PC-9 (cell line): ENCODE data around the gene NUP107. TPM values are rescaled to one million over a fixed set of nuclear protein-coding genes. Genes with fewer than 3 reads are reported as not detected.

ENCODE experiments used
- BruUV-seq: library from RNA; stranded (reverse); fragments of 400-500 nt; replicated peaks from 2 replicates; lab custom pipeline; 2021; lab: Mats Ljungman, UMichigan
- CTCF ChIA-PET: fragments of 300-600 bp; sonication (Branson Sonifier 250); formaldehyde crosslinking; loops from one replicate; lab custom pipeline; 2022; ENCODE audit warnings: antibody characterized with exemption; lab: Charles Lee
- POLR2A ChIA-PET: fragments of 300-600 bp; sonication (Branson Sonifier 250); formaldehyde crosslinking; loops from one replicate; lab custom pipeline; 2022; ENCODE audit warnings: antibody characterized with exemption; ENCODE audit not compliant: unreplicated experiment; lab: Charles Lee
- DNase-seq, 2 experiments: peaks; one replicate each; pipeline versions ENCODE4 v3.0.0 to v3.0.0-alpha.2; 2015 to 2022; ENCODE audit warnings: mixed read lengths in 1 of 2
- H2AFZ ChIP-seq: fragments of 200-600 bp; sonication (generic); 2 replicates; pipeline ENCODE4 v1.8.1; 2017; ENCODE audit warnings: antibody characterized with exemption
- H3F3A ChIP-seq: fragments of 200-600 bp; sonication (generic); 2 replicates; pipeline ENCODE4 v1.8.1; 2017; ENCODE audit warnings: antibody characterized with exemption, mild to moderate bottlenecking, low read depth; ENCODE audit not compliant: insufficient read depth
- H3K27ac ChIP-seq: fragments of 200-600 bp; sonication (generic); 2 replicates; pipeline ENCODE4 v1.6.1; 2016; ENCODE audit warnings: mixed run types
- H3K27me3 ChIP-seq: fragments of 200-600 bp; sonication (generic); 2 replicates; pipeline ENCODE4 v1.6.1; 2016; ENCODE audit warnings: low read depth, mixed run types; ENCODE audit not compliant: insufficient read depth
- H3K36me3 ChIP-seq: fragments of 200-600 bp; sonication (generic); 2 replicates; pipeline ENCODE4 v1.6.1; 2016; ENCODE audit warnings: low read depth, mixed run types
- H3K4me1 ChIP-seq: fragments of 200-600 bp; sonication (generic); replicated peaks from 2 replicates; pipeline ENCODE4 v1.6.1; 2016; ENCODE audit warnings: mixed run types; ENCODE audit not compliant: insufficient read depth
- H3K4me2 ChIP-seq: fragments of 200-600 bp; sonication (generic); 2 replicates; pipeline ENCODE4 v1.6.1; 2017; ENCODE audit warnings: mixed run types
- H3K4me3 ChIP-seq: fragments of 200-600 bp; sonication (generic); 2 replicates; pipeline ENCODE4 v1.6.1; 2016; ENCODE audit warnings: mixed run types
- H3K79me2 ChIP-seq: fragments of 200-600 bp; sonication (generic); 2 replicates; pipeline ENCODE4 v1.6.1; 2017; ENCODE audit warnings: low read depth, mixed run types
- H3K9me2 ChIP-seq: fragments of 200-600 bp; sonication (generic); 2 replicates; pipeline ENCODE4 v1.8.1; 2017; ENCODE audit warnings: mild to moderate bottlenecking; ENCODE audit not compliant: insufficient read depth
- H3K9me3 ChIP-seq: fragments of 200-600 bp; sonication (generic); 2 replicates; pipeline ENCODE4 v1.8.1; 2016; ENCODE audit warnings: low read depth; ENCODE audit not compliant: insufficient read depth
- H4K20me1 ChIP-seq: fragments of 200-600 bp; sonication (generic); 2 replicates; pipeline ENCODE4 v1.8.1; 2017; ENCODE audit not compliant: insufficient read depth
- EZH2 ChIP-seq: fragments of 200-600 bp; sonication (generic); IDR thresholded peaks from 2 replicates; pipeline ENCODE4 v1.8.0; 2017; ENCODE audit warnings: antibody characterized with exemption, low read depth
- intact Hi-C: fragments of 100-400 bp; cut with micrococcal nuclease; formaldehyde crosslinking; loops from one replicate; pipeline ENCODE4 v1.10.0; 2022; ENCODE audit not compliant: unreplicated experiment
- total RNA-seq: library from RNA; stranded (reverse); gene quantifications from 2 replicates; pipeline ENCODE4 v1.2.3, GENCODE V29; 2021
- TF ChIP-seq, protein P1 (sequence below): fragments of 200-600 bp; sonication (generic); conservative IDR thresholded peaks from 2 replicates; pipeline ENCODE4 v1.6.1; 2017; ENCODE audit warnings: mixed run types, antibody characterized with exemption, mild to moderate bottlenecking, moderate library complexity

NUP107 gene
- total RNA-seq, 1 experiment from 2014 or later: 84.9 TPM

DNA sequence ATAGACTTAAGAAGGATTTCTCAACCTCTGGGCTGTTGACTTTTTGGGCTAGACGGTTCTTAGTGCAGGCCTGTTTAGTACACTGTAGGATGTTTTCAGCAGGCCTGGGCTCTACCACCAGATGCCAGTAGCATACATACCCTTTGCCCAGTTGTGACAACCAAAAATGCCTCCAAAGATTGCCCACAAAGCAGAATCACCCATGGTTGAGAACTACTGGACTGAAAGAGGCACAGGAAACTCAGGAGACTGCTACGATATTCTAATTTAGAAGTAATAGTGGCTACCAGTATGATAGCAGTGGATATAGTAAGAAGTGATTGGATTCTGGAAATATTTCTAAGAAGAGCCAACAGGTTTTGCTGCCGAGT is 74.6 kb downstream of the NUP107 start:
- Histone ChIP-seq H3K4me3 (no peak overlapping the region), H3K9me3 (no peaks in the 10 kb centered on the region), H3K27me3 (no peaks in the 10 kb centered on the region), H3K27ac (no peak overlapping the region), H3K79me2 (no peaks in the 10 kb centered on the region), H3F3A (no peaks in the 10 kb centered on the region), H2AFZ (no peak overlapping the region), H3K36me3 (no peaks in the 10 kb centered on the region), H4K20me1 (no peaks in the 10 kb centered on the region), H3K9me2 (no peaks in the 10 kb centered on the region; the same call in 1 of the 2 replicates), H3K4me2 (no peak overlapping the region), H3K4me1 (no peaks in the 10 kb centered on the region)
- intact Hi-C loops: no loop called here
- DNase-seq: no peak
- ChIA-PET CTCF (no interaction called here), POLR2A (no interaction called here)
- no TSS peak for BruUV-seq
- TF ChIP-seq, protein P1, sequence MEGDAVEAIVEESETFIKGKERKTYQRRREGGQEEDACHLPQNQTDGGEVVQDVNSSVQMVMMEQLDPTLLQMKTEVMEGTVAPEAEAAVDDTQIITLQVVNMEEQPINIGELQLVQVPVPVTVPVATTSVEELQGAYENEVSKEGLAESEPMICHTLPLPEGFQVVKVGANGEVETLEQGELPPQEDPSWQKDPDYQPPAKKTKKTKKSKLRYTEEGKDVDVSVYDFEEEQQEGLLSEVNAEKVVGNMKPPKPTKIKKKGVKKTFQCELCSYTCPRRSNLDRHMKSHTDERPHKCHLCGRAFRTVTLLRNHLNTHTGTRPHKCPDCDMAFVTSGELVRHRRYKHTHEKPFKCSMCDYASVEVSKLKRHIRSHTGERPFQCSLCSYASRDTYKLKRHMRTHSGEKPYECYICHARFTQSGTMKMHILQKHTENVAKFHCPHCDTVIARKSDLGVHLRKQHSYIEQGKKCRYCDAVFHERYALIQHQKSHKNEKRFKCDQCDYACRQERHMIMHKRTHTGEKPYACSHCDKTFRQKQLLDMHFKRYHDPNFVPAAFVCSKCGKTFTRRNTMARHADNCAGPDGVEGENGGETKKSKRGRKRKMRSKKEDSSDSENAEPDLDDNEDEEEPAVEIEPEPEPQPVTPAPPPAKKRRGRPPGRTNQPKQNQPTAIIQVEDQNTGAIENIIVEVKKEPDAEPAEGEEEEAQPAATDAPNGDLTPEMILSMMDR: no peak
- TF ChIP-seq EZH2: no peak

DNA sequence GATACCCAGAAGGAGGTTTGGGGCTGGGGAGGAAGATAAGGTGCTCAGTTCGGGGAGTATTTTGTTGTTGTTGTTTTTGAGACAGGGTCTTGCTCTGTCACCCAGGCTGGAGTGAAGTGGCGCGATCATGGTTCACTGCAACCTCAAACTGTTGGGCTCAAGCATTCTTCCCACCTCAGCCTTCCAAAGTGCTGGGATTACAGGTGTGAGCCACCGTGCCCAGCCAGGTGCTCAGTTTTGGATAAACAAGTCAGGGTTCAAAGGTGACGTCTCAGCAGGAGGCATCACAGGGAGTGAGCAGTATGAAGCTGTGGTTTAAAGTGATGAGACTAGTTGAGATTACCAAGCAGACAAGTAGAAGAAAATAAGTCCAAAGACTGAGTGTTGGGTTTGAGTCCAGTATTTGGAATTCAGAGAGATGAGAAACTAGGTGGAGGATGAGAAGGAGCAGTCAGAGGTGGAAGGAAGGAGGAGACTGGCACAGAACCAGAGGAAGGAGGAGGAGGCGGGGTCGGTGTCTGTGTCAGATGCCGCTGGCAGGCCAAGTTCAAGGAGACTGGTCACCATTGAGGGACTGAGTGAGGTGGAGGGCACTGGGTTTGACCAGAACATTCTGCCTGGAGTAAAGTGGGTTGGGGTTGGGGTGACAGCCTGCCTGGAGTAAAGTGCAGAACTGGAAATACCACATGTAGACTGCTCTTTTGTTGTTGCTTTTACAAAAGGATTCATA is 75.3 kb downstream of the NUP107 start:
- intact Hi-C loops: no loop called here
- Histone ChIP-seq H2AFZ (no peak overlapping the region), H3K4me1 (no peaks in the 10 kb centered on the region), H3K9me2 (no peaks in the 10 kb centered on the region; the same call in 1 of the 2 replicates), H3K36me3 (no peaks in the 10 kb centered on the region), H4K20me1 (no peaks in the 10 kb centered on the region), H3K27me3 (no peaks in the 10 kb centered on the region), H3K9me3 (no peaks in the 10 kb centered on the region), H3K4me3 (no peak overlapping the region), H3K4me2 (no peak overlapping the region), H3K27ac (no peak overlapping the region), H3K79me2 (no peaks in the 10 kb centered on the region), H3F3A (no peaks in the 10 kb centered on the region)
- DNase-seq: no peak
- ChIA-PET POLR2A (interaction anchor here (0.6 kb wide), 1 partner anchor 39 kb away, joined by 5 read pairs; no protein-coding TSS in a partner anchor), CTCF (no interaction called here)
- no TSS peak for BruUV-seq
- TF ChIP-seq EZH2: no peak
- TF ChIP-seq, protein P1: no peak

DNA sequence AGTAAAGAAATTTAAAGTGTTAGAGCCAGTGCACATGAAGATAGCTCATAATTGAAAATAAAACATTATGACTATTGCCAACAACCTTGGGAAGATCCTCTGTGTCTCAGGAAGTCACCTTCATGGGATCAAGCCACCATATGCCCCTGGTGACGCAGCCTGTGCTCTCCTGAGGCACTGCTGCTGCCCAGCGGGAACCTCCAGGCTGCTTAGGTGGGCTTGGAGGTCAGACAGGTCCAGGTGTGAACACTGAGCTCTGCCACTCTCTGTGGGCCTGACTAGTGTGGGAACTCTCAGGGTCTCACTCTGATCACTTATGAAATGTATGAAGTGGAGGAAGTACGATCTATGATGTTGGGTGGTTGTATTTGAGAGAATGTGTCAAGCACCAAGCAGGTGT is 75.9 kb downstream of the NUP107 start:
- Histone ChIP-seq H3K9me3 (no peaks in the 10 kb centered on the region), H3K9me2 (no peaks in the 10 kb centered on the region; the same call in 1 of the 2 replicates), H3K27ac (no peak overlapping the region), H3K27me3 (no peaks in the 10 kb centered on the region), H4K20me1 (no peaks in the 10 kb centered on the region), H3K4me2 (no peak overlapping the region), H3K4me3 (no peak overlapping the region), H2AFZ (no peak overlapping the region), H3F3A (no peaks in the 10 kb centered on the region), H3K4me1 (no peaks in the 10 kb centered on the region), H3K79me2 (no peaks in the 10 kb centered on the region), H3K36me3 (no peaks in the 10 kb centered on the region)
- CTCF ChIA-PET: no interaction called here
- BruUV-seq: no TSS peak
- TF ChIP-seq EZH2: no peak
- TF ChIP-seq, protein P1: no peak
- POLR2A ChIA-PET: interaction anchor here (0.6 kb wide), 1 partner anchor 39 kb away, joined by 5 read pairs; no protein-coding TSS in a partner anchor
- no peak for DNase-seq
- intact Hi-C loops: no loop called here
